Activated T-helper 1 cell treated with anti-CD3 and anti-CD28 coated beads, Interleukin-12 subunit alpha, Interleukin-12 subunit beta, Interleukin-2, Interleukin-4 antibody, amounts not matched to agents 30 ng/mL and 10 ng/mL and 1 ng/mL, durations not matched to agents 14 hours and 24 hours and 36 hours (primary cell): ENCODE measurements around the gene UNC5C. TPM values are rescaled to one million over a fixed set of nuclear protein-coding genes. Genes with fewer than 3 reads are reported as not detected.

ENCODE experiments used
- DNase-seq: peaks from one replicate; pipeline ENCODE4 v3.0.0; 2021; ENCODE audit warnings: low spot score
- H3K27ac Mint-ChIP-seq: one replicate; pipeline ENCODE4 v1.8.0; 2021; ENCODE audit warnings: mild to moderate bottlenecking, mixed read lengths
- H3K27me3 Mint-ChIP-seq: one replicate; pipeline ENCODE4 v1.8.0; 2022; ENCODE audit warnings: mild to moderate bottlenecking, moderate library complexity, mixed read lengths; ENCODE audit not compliant: insufficient read depth
- H3K36me3 Mint-ChIP-seq: one replicate; pipeline ENCODE4 v1.8.0; 2021; ENCODE audit warnings: low read depth, mixed read lengths
- H3K4me1 Mint-ChIP-seq: one replicate; pipeline ENCODE4 v1.8.0; 2021; ENCODE audit warnings: low read depth, mixed read lengths
- H3K4me3 Mint-ChIP-seq: one replicate; pipeline ENCODE4 v1.8.0; 2021; ENCODE audit warnings: mild to moderate bottlenecking, moderate library complexity, mixed read lengths
- H3K9me3 Mint-ChIP-seq: one replicate; pipeline ENCODE4 v1.8.0; 2021; ENCODE audit warnings: mixed read lengths
- intact Hi-C: fragments of 100-400 bp; cut with micrococcal nuclease; formaldehyde crosslinking; loops from one replicate; pipeline ENCODE4 v1.15.1; 2024
- total RNA-seq: library from RNA; stranded (reverse); gene quantifications from 2 replicates; pipeline ENCODE4 v1.2.3, GENCODE V29; 2022

Gene UNC5C
- total RNA-seq, 1 donor from 2014 or later: not detected

DNA sequence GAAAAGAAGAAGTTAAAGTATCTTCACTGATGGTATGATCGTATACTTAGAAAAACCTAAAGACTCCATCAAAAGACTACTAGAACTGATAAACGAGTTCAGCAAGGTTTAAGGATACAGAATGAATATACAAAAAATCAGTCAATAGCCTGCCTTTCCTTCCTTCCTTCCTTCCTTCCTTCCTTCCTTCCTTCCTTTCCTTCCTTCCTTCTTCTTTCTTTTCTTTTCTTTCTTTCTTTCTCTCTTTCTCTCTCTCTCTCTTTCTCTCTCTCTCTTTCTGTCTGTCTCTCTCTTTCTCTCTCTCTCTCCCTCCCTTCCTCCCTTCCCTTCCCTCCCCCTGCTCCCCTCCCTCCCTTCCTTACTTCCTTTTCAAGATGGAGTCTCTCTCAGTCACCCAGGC lies 428.3 kb downstream of the UNC5C start:
- intact Hi-C loops: no loop called here
- Mint-ChIP-seq H3K27ac (peak overlapping the region; percentile 27), H3K9me3 (no peaks in the 10 kb centered on the region), H3K4me1 (no peaks in the 10 kb centered on the region), H3K36me3 (no peaks in the 10 kb centered on the region), H3K4me3 (no peak overlapping the region), H3K27me3 (no peaks in the 10 kb centered on the region)
- DNase-seq: no peak

DNA sequence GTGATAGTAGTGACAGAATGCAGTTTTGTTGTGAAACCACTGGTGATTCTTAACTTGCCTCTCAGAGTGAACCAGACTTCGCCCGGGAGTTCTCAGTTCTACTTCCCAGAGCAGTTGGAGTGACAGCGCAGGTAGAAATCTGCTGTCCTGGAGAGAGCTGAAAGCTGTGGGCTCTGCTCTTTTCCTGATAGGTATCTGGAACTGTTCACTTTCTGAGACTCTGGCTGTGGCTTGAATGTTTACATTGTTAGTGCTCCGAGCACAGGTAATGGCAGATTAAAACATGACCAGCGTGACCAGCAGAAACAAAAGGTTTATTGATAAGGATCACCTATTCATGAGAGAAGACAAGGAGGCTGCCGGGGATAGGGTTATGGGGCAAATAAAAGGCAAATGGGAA lies 430.3 kb downstream of the UNC5C start:
- H3K36me3 Mint-ChIP-seq: no peaks in the 10 kb centered on the region
- DNase-seq: no peak
- no peak overlapping the region for H3K27ac Mint-ChIP-seq
- H3K4me1 Mint-ChIP-seq: no peaks in the 10 kb centered on the region
- intact Hi-C loops: no loop called here
- H3K27me3 Mint-ChIP-seq: no peaks in the 10 kb centered on the region
- H3K4me3 Mint-ChIP-seq: no peak overlapping the region
- no peaks in the 10 kb centered on the region for H3K9me3 Mint-ChIP-seq

DNA sequence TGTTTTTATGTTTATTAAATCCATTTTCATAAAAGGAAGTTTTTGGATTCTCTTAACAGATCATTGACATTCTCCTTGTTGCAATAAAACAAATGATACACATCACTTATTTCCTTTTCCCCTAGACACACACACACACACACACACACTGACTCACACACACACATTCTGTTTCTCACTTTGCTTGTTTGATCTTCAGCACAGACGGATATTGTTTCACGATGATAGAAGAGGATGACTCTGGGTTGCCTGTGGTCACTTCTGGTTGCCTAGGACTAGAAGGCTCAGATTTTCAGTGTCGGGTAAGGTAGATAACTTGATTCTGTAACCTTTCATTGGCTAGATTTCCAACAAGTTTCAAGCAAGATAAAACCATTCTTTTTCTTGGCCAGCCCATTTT lies 434.3 kb downstream of the UNC5C start:
- no peaks in the 10 kb centered on the region for H3K27me3 Mint-ChIP-seq
- no peaks in the 10 kb centered on the region for H3K9me3 Mint-ChIP-seq
- H3K27ac Mint-ChIP-seq: no peak overlapping the region
- no peaks in the 10 kb centered on the region for H3K36me3 Mint-ChIP-seq
- no peak for DNase-seq
- intact Hi-C loops: no loop called here
- no peaks in the 10 kb centered on the region for H3K4me1 Mint-ChIP-seq
- no peak overlapping the region for H3K4me3 Mint-ChIP-seq
